ENCODE data around the gene B2M. TPM values are rescaled to one million over a fixed set of nuclear protein-coding genes. Genes with fewer than 3 reads are reported as not detected.

The B2M gene
- total and polyA plus RNA-seq, 2 donors (not counting 1 experiment from before 2014, with no cell fraction given): 3,981 to 17,989 TPM

- H3K9me3 Mint-ChIP-seq (ENCODE audit: insufficient read depth): no peaks in the 10 kb centered on the region
These were observed 17.5 kb downstream of the B2M start for GRCh38 chr15:44728576-44729407.

More at GRCh38 chr15:44728576-44729407, 17.5 kb downstream of the B2M start:
- H4K20me1 ChIP-seq (ENCODE audit: control insufficient read depth, insufficient read depth, low read length, poor library complexity, severe bottlenecking): no peaks in the 10 kb centered on the region
- H3K36me3 ChIP-seq (replicated peaks in 1 of 2; ENCODE audit: control extremely low read depth in 1 of 2, control insufficient read depth in 1 of 2, extremely low read depth in 1 of 2, insufficient read depth in 2 of 2, low read length in 1 of 2): peaks cover 0 to 7% of the 10 kb centered on the region in 2 experiments
- H3K4me1 ChIP-seq (ENCODE audit: control insufficient read depth in 2 of 2, insufficient read depth in 2 of 2, low read length in 2 of 2): peaks cover 61 to 70% of the 10 kb centered on the region in 2 donors
- H3K27ac ChIP-seq (ENCODE audit: low read length in 2 of 2): peak overlapping the region; percentile 94 to 95
- peak overlapping the region; percentile 62 to 94 (median 88) for H3K4me3 ChIP-seq (ENCODE audit: control extremely low read depth in 1 of 5, extremely low read depth in 1 of 5, insufficient read depth in 1 of 5, low read depth in 2 of 5, low read length in 4 of 5)
- WGBS (ENCODE audit: insufficient coverage): 3% methylated on average over 24 of the region's 36 CpGs
- TF ChIP-seq CTCF (IDR thresholded peaks at IDR 0.05) (no peak), EZH2 (IDR thresholded peaks at IDR 0.05; ENCODE audit: borderline replicate concordance, insufficient read depth, low read depth, low read length, poor library complexity, severe bottlenecking) (no peak)
- no peaks in the 10 kb centered on the region for H3K9me3 ChIP-seq (ENCODE audit: control extremely low read depth in 1 of 3, control insufficient read depth in 2 of 3, insufficient read depth in 1 of 3, low read length in 2 of 3)
- peak overlapping the region; percentile 81 for H3K4me2 ChIP-seq (replicated peaks; ENCODE audit: low read depth, low read length, poor library complexity, severe bottlenecking)
- ChIA-PET CTCF (interaction anchor here (0.5 to 18.0 kb wide), 7 partner anchors 8 to 151 kb away, joined by 3 to 529 read pairs (median 6); partner anchors contain the start of genes B2M, PATL2, SPG11 and TRIM69), POLR2A (interaction anchor here (0.6 to 34.6 kb wide), 11 partner anchors 8 to 192 kb away, joined by 3 to 819 read pairs (median 6); partner anchors contain the start of genes B2M, EIF3J, PATL2 and SPG11)
- H3K27me3 Mint-ChIP-seq: no peaks in the 10 kb centered on the region
- DNase-seq: peak; percentile 98
- peak overlapping the region; percentile 99 for H3K27ac Mint-ChIP-seq
- peak overlapping the region; percentile 85 for H2AFZ ChIP-seq (ENCODE audit: insufficient read depth, low read depth, low read length, poor library complexity, severe bottlenecking)
- peaks cover 74% of the 10 kb centered on the region for H3K4me1 Mint-ChIP-seq
- intact Hi-C loops (cut with micrococcal nuclease): loop anchor here (1.0 to 5.0 kb wide), 6 partner anchors 10 to 469 kb away; partner anchors contain the start of genes CTDSPL2, EIF3J, GOLM2 and SPG11
- H3K9ac ChIP-seq (ENCODE audit: low read length): peak overlapping the region; percentile 94
- peaks cover 88% of the 10 kb centered on the region for H3K79me2 ChIP-seq (ENCODE audit: control insufficient read depth, insufficient read depth, low read length)
- peak overlapping the region; percentile 99 for H3K4me3 Mint-ChIP-seq
- H3K27me3 ChIP-seq (replicated peaks in 1 of 4; ENCODE audit: control extremely low read depth in 1 of 4, control insufficient read depth in 3 of 4, insufficient read depth in 4 of 4, low read length in 3 of 4): no peaks in the 10 kb centered on the region
- peak; percentile 77 for ATAC-seq (ENCODE audit: low read depth)
